Glomerular endothelial cell (primary cell): ENCODE measurements around the gene UACA. TPM values are rescaled to one million over a fixed set of nuclear protein-coding genes. Genes with fewer than 3 reads are reported as not detected.

ENCODE experiments used
- DNase-seq: peaks from one replicate; pipeline ENCODE4 v3.0.0-alpha.2; 2011; ENCODE audit warnings: low read depth, low spot score; ENCODE audit errors: extremely low read depth
- total RNA-seq: library from RNA; depleted of rRNA; stranded (reverse); fragments of >200 nt; gene quantifications from 2 replicates; pipeline ENCODE4 v1.2.3, GENCODE V29; 2015

The UACA gene
- total RNA-seq, 1 donor from 2014 or later: 247 TPM

GRCh38 chr15:70783610-70784022, 20.3 kb upstream of the UACA start:
- no peak for DNase-seq

DNA sequence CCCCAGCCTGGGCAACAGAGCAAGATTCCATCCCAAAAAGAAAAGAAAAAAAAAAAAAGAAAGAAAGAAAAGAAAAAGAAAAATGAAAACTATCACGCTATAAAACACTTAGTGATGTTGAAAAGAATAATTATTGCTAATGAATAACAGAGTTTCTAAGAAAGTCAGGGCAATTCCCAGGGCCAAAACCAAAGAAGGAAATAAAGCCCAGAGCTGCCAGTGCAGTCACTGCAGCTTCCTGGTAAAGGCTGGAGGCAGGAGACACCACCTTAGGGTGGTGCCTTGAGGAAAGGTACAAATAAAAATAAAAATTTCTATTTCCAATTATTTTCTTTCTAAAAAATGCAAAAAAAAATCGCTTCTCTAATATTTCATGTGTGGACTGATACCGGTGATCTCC, 19.7 kb upstream of the UACA start:
- no peak for DNase-seq

DNA sequence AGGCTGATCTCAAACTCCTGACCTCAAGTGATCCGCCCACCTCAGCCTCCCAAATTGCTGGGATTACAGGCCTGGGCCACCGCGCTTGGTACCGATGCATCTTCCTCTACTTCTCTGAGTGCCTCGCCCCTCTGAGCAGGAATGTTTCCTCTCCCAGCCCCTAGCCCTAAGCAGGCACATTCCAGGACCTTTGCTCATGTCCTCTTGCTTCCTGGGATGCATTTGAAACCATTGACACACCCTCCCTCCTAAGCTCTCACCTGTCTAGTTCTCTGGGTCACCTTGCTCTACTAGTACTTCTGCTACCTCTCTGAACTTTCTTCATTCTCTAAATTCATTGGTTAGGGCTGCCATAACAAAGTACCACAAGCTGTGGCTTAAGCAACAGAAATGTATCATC, 17.9 kb upstream of the UACA start:
- DNase-seq: no peak

DNA sequence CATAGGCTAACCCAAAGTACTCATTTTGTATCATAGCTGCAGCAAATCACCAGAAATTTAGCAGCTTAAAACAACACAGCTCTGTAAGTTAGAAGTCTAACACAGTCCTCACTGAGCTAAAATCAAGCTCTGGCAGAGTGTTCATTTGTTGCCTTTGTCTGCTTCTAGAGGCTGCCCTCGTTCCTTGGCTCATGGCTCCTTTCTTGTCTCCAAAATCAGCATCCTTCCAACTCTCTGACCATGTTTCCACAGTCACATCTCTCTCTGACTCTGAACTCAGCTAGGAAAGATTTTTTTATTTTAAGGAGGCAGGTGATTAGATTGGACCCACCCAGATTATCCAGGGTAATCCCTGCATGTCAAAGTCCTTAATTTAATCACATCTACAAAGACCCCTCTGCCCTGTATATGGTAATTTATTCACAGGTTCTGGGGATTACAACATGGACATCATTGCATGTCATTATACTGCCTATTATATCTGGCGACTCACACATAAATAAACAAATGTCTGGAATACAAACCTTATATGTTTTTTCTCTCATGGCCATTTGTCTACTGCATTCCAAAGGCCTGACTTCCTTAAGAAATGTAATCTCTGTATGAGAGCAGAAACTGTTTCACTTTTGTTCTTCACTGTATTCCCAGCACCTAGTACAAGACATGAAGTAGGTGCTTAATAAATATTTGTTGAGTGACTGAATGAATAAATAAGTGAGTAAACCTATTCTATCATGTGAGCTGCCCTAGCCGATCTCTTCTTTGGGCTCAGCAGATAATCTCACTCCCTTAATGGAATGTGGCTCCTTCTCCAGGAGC, 15.1 kb upstream of the UACA start:
- no peak for DNase-seq

DNA sequence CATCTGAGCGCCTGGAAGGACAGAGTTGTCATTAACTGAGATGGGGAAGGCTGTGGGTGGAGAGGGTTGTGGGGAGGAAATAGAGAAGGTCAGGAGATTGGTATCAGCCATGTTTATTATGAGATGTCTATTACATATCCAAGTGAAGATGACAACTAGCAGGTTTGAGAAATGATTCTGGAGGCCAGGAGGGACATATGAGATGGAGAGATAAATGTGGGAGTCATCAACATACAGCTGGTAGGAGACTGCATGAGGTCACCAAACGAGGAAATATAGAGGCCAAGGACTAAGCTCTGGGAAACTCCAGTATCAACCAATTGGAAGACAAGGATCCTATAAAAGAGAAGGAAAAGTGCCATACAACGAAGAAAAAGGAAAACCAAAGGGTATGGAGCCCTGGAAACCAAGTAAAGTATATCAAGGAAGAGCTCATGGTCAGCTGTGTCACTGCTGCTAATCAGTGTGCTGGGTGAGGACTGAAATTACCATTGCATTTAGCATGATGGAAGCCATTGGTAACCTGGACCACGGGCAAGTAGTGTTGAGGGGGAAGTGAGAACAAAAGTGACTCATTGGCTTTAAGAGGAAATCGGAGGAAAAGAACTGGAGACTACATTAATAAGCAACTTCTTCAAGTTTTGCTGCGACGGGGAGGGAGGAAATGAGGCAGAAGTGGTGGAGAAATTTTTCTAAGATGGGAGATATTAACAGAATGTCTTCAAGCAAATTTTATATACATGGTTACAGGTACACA, 14.0 kb upstream of the UACA start:
- no peak for DNase-seq

- no peak for DNase-seq
Observed at GRCh38 chr15:70775160-70775559, 11.8 kb upstream of the UACA start.

DNA sequence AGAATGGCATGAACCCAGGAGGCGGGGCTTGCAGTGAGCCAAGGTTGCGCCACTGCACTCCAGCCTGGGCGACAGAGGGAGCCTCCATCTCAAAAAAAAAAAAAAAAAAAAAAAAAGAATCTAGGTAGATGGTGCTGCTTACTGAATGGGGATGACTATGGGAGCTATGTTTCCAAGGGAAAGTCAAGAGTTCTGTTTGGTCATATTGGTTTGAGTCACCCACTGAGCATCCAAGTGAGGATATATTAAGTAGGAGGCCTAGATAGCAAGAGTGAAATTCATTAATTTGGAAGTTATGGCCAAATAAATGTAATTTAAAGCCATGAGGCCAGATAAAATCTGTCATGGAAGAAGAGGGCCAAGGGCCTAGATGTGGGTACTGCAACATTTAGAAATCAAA, 9.0 kb upstream of the UACA start:
- no peak for DNase-seq

- no peak for DNase-seq
Observed at GRCh38 chr15:70770863-70771262, 7.5 kb upstream of the UACA start.

DNA sequence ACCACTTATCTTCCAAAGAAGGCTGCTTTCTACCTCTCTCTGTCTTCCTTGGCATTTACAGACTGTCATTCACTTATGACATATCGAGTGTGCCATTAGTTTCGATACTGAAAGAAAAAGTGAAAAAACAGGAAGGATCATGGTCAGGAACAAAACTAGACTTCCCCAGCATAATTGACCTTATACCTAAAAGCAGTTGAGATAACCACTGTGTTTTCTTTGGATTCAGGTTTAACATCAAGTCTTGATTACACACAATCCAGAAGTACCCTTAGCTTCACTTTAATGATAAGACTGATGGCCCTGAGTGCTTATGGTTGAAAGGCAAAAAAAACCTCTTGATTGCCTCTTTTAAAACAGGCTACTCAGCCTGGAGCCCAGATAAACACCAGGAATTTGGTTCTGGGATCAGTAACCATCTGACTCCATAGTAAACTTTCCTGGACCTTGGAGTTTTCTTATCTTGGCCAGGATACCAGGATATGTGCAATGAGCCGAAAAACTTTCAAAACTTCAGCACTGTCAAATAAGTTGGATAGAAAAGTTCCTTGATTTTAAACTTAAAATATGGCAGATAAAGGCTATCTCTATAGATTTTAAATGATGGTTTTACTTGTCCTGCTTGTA, 5.0 kb upstream of the UACA start:
- no peak for DNase-seq

DNA sequence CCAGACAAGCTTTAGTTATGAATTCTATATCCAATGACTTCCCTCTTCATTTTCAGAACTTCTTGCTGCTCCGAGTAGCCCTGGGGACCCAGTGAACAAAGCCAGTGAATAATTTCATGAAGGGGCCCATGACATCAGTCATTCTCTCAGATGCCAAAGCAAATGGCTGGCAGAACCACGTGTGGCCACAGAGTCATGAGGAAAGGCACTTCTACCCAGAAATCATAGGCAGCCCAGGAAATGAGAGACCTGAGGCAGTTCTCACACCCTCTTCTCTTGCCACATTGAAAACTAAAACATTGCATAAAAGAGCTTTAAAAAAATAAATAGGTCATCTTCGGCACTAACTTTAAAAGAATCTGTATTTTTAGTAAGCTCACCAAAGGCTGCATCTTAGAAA, 4.3 kb upstream of the UACA start:
- no peak for DNase-seq

- DNase-seq: no peak
Observed at GRCh38 chr15:70766597-70766996, 3.2 kb upstream of the UACA start.

DNA sequence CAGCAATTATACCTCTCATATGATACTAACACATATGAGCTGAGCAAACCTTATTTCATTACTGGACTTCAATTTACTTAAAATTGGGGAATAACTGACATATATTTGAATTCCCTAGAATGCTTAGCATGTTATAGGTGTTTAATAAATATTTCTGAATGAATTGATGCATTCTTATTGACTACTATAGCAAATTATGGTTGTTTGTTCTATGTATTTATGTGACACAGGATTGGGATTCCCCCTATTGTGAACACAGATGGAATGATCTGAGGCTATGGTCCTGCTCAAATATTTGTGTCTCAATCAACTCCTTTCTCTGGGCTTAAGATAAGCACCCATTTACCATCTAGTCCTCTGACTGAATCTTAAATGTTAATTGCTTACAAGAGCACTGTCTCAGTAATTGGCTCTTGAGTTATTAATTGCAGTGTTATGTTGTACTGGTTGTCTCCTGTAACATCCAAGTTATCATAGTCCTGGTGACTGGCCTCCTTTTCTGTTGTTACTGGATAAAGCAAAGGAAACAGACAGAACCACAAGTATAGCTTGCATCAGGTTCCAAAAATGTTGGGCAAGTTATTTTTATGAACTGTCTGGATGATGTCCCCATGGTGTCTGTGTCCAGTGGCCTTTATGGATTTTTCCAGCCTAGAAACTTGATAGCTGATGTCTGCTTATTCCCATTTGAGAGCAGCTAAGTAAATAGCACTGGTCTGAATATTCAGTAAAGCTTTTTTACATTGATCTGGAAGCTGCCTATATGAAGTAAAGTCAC, 2.3 kb upstream of the UACA start:
- DNase-seq: no peak

GRCh38 chr15:70763950-70764730, 782 bp upstream of the UACA start:
- no peak for DNase-seq

GRCh38 chr15:70762469-70763119, 764 bp downstream of the UACA start:
- no peak for DNase-seq

- no peak for DNase-seq
Observed at GRCh38 chr15:70761931-70762468, 1.4 kb downstream of the UACA start.

DNA sequence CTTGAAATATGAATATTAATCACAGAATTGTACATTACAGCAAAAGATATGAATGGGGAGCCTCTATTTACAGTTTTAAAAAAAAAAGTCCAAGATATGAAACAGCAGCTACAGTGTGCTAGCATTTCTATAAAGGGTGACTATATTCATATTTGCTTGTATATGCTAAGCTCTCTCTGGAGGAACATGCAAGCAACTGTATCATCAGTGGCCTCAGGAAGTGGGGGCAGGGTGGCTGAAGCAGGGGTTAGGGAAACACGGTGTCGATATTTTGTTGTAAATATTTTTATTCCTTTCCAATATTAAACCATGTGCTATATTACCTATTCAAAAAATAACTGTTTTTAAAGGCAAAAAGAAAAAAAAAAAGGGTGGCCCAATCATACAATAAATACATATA, 2.3 kb downstream of the UACA start:
- DNase-seq: no peak

- no peak for DNase-seq
Observed at GRCh38 chr15:70758790-70759462, 4.4 kb downstream of the UACA start.

DNA sequence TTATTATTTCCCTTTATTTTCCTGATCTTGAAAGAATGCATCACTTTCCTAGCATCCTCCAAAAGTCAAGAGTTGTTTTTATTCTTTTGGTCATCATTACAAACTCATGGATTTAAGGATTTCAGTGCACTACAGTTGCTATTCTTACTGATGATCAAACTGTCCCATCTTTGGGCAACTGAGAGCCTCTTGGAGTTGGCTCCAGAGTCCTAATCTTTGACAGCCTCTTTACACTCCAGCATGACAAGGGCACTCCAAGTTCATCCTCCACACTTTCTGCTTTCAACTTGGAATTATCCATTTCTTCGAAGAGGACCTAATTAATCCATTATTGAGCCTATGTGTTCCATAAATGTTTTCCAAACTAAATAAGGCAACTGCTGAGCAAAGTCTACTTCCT, 5.7 kb downstream of the UACA start:
- DNase-seq: no peak

DNA sequence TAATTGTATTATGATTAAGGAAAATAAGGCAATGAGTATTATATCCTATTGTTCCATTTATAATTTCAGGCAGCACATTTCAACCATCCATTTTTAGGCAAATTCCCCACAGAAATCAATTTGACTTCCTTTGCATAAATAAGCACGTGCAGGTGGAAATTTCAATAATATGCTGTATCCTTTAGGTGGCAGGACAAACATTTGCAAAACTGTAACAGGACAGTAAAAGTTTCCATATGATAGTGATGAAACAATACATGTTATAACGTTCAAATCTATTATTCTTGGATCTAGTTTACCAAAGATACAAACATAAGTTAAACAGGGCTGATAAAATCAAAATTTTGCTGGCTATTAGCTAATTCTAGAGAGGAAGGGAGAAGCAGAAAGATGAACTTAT, 8.5 kb downstream of the UACA start:
- no peak for DNase-seq
